OCI-LY7 (cell line): Measurements from ENCODE around the gene NAALADL2.

Experiments used
- CTCF ChIP-seq: fragments of 200-600 bp; sonication (generic); conservative IDR thresholded peaks from 2 replicates; pipeline ENCODE4 v1.5.1; 2014; ENCODE audit warnings: mild to moderate bottlenecking, antibody characterized with exemption, low read length, moderate library complexity, mixed read lengths
- EZH2phosphoT487 ChIP-seq: fragments of 200-600 bp; sonication (generic); IDR thresholded peaks from 2 replicates; pipeline ENCODE4 v1.6.1; 2018; ENCODE audit warnings: low read depth, borderline replicate concordance, mild to moderate bottlenecking, mixed run types, antibody characterized with exemption, low read length, moderate library complexity, mixed read lengths

- TF ChIP-seq EZH2phosphoT487 (no peak), CTCF (no peak)
These were observed 552.3 kb downstream of the NAALADL2 start for GRCh38 chr3:175411405-175411804.
